NCI-H1694 (cell line): Measurements from ENCODE around the gene HCFC1.

Experiments used
- DNase-seq: peaks from one replicate; lab custom pipeline; 2025; lab: John Stamatoyannopoulos, UW

Gene HCFC1

GRCh38 chrX:153973127-153974002, 1.7 kb upstream of the HCFC1 start:
- DNase-seq = no peak

DNA sequence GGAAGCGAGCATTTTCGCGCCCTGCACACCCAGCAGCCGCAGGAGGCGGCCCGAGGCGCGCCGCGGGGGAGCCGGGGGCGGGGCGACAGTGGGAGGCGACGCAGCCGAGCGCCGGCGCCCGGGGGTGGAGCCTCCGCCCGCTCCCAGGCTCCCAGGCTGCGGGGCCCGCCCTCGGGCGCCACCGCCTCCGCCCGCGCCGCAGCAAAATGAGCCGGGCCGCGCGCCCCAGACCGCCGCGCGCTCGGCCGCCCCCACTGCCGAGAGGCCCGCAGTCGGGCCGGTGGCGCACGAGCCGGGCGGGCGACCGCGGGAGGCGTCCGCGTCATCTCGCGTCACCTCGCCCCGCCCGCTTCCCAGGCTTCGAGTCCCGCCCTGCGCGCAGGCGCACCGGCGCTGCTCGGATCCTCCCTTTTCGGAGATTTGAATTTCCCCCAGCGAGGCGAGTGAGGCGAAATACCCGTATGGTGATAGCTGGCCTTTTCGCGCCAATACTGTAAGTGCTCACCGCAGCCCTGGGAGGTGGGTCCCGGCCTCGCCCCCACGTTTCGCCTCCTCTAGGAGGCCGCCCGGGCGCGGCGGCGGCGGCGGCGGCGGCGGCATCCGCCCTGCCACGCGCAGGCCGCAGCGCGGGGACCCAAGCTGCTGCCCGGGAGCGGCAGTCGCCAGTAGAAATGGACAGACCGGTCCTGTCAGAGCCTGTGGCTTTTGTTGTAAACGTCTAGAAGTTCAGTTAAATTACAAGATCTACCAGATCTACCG, 929 bp upstream of the HCFC1 start, which contains the start of gene TMEM187:
TSS of gene TMEM187 (plus strand) at position 387 of the 759 bp plus-strand sequence. CDS start 9,309 bp downstream, outside the sequence.
- DNase-seq = peak; percentile 86

DNA sequence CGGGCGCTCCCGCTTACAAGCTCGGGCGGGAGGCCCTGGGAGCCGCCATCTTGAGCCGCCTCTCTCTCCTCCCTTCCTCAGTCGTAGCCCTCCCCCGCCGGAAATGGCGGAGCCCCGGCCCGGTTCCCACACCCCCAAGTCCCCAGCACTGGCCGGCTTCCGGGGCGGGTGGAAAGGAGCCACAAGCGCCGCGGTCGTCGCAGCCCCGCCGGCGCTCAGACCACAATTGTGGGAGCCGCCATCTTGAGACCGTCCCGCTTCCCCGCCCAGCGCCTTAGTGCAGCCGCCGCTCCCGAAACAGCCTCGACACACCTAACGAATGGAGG, 531 bp downstream of the HCFC1 start:
- peak; percentile 60 for DNase-seq

- peak; percentile 77 for DNase-seq
These were observed 1.1 kb downstream of the HCFC1 start for GRCh38 chrX:153970357-153971123.

DNA sequence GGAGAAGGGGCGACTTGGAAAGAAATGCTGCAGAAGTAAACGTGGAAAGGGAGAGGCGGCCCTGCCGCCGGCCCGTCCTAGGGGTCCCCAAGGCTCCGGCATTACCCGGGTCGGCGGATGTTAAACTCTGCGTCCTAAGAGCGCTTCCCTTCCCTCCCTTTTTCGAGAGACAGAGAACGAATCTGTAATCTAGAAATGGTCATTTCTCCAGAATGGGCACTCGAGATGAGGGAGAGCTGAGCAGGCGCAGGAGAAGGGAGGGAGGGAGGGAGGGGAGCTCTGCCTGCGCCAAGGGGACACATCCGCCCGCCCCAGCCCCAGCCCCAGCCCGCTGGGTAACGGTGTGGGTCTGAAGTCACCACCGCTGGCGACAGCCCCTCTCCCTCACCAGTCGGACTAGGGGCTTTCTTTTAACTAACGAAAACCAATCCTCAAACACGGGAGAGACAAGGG, 1.7 kb downstream of the HCFC1 start:
- DNase-seq = no peak

DNA sequence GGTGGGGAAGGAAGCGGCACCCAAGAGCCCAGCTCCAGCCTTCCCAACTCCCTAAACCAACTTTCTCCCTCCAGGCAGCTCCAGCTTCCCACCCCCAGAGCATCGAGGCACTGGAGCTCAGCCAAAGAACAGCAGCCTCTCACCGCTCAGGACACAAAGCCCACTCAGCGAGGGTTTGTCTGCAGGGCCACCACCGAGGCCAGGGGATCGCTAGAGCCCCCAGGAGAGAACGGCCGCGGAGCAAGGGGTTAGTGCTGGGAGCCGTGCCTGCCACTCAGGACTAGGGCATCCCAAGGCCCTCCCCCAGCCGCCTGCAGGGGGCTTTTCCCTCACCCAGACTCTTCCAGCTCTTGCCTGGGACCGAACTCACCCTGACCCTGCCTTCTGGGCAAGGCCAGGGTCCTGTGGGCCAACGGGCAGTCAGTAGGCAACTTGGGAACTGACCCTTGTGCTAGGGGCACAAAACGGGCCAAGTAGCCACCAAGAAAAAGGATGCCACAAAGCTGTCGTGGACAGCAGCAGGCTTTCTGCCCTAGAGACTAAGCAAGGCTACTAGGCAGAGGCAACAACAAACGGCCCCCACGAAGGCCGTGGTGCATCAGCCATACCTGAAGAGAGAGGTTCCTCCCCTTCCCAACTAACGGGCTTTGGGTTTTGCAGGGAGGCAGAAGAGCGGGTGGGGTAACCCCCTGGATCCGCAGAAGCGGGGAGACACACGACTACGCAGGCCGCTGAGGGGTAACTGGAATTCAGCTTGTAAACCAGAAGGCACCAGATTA, 2.3 kb downstream of the HCFC1 start:
- DNase-seq = no peak

- peak; percentile 7 for DNase-seq
These were observed 2.9 kb downstream of the HCFC1 start for GRCh38 chrX:153968754-153969124.

GRCh38 chrX:153968255-153968654, 3.4 kb downstream of the HCFC1 start:
- DNase-seq = no peak

DNA sequence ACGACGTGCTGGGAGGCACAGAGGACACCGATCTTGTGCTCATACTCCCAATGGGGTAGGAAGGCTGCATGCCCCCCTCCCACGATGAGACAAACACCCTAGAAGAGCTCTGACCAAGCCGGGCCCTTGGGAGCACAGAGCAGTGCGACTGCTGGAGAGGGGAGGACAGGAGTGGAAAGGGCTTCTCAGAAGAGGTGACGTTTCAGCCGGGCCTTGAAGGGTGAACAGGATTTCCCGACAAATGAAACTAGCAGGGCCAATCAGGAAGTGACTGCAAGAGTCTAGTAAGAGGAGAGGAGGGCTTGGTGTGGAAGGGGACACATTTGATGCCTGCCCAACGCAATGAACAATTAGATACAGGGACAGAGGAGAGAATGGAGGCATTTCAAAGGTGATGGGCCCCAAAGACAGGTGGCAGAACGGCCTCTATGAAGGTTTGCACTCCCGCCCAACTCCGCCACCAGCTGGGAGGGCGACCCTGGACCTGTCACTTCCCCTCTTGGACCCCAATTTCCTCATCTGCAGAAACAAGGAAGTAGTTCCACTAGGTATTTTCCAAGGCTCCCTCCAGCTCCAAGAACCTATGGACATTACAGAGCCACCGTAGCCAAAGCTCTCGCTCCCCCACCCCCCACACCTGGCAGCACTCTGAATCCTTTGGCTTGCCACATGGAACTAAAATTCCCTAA, 3.9 kb downstream of the HCFC1 start:
- no peak for DNase-seq

DNA sequence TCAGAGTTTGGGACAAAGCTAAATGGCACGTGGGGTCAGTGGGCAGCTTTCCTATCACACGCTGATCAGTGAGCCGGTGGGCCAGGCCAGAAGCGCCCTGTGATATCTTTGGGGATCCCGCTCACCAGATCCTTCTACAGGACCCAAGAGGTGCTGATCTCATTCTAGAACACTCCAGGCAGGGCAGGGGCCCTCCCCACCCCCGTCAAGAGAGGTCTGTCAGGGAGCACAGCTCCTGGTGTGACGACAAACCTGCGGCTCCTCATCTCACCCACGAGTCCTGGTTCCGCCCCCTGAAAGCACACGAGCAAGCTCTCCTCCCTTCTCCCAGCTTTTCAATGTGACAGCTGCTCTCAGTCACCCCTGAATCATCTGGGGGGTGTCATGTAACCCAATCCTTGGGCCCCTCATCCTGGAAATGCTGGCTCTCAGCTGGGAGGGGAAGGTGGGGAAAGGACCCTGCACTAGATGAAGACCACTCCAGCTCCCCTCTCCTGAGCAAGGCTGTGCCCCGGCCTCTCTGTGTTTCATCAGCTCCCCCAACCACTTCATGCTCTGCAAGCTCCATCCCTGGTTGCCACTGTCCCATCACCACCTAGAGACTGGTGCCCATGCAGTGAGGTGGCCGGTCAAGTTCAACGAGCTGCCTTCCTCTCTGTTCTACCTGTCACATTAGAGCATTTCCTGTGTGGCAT, 4.6 kb downstream of the HCFC1 start:
- DNase-seq = no peak

DNA sequence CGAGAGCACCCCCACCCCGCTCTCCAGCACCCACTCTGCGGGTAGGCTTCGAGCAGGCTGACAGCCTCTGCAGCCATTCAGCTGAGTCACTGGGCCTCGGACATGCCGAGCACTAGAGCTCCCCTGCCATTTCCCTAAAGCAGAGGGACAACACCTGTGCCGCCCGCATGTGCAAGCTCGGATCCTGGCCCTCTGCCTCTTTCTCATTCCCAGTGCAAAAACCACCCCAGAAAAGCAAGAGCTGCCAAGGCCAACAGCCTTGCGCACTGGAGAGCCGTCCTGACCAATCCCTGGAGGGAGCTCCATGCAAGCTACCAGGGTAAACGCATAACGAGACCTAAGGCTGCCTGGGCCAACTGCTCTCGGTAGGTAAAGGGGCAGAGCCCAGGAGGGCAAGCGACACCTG, 5.3 kb downstream of the HCFC1 start:
- no peak for DNase-seq

GRCh38 chrX:153965406-153965805, 6.2 kb downstream of the HCFC1 start:
- no peak for DNase-seq

- no peak for DNase-seq
These were observed 7.5 kb downstream of the HCFC1 start for GRCh38 chrX:153964105-153964504.

GRCh38 chrX:153963546-153963945, 8.1 kb downstream of the HCFC1 start:
- no peak for DNase-seq

- DNase-seq = no peak
These were observed 10.3 kb downstream of the HCFC1 start for GRCh38 chrX:153961292-153961691.

DNA sequence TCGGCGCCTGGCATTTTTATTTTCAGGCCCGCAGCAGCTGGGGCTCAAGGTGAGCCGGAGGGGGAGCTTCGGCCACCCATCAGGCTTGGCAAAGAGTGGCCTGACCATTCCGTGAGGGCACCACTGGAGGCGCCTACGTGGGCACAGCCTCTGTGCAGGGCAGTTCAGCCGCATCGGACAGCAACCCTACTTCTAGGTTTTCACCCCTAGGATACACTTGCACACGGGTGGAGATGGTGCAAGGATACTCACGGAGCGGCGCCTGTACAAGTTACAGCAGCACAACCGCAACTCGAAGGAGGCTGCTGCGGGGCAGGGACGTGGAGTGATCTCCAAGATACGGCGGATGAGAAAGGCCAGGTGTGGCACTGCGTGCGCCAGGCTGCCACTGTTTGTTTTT, 10.8 kb downstream of the HCFC1 start:
- DNase-seq = no peak

- no peak for DNase-seq
These were observed 11.5 kb downstream of the HCFC1 start for GRCh38 chrX:153960077-153960476.

- DNase-seq = no peak
These were observed 12.0 kb downstream of the HCFC1 start for GRCh38 chrX:153959649-153960048.

- no peak for DNase-seq
These were observed 13.0 kb downstream of the HCFC1 start for GRCh38 chrX:153958605-153959004.

DNA sequence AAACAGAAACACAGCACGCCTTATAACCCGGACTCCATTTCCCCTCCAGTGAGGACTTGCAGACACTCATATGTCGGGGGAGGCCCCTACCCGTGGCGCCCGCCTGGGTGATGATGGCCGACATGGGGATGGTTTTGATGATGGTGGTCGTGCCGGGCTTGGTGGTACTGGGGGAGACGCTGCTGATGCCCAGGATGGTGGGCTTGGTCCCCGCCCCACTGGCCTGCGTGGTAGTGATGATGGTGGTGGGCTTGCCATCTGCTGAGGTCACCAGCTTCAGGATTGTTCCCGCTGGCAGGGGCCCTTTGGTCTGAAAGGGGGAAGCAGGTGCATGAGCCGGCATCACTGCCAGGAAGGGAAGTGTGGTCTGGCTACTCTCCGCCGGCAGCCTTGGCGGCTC, 14.4 kb downstream of the HCFC1 start:
- DNase-seq = no peak
